Keratinocyte (primary cell): ENCODE results near the gene CSTB. TPM values are rescaled to one million over a fixed set of nuclear protein-coding genes. Genes with fewer than 3 reads are reported as not detected.

Experiments
- DNase-seq: peaks from one replicate; pipeline ENCODE4 v3.0.0-alpha.2; 2011; ENCODE audit warnings: low read depth, missing footprints, low spot score
- FAIRE-seq: peaks from 2 replicates; lab custom pipeline; 2011; peaks lifted over from hg19 to GRCh38; lab: Jason Lieb, UNC
- H2AFZ ChIP-seq: 2 replicates; pipeline ENCODE4 v1.6.0; 2012; ENCODE audit warnings: low read length, control low read depth, inconsistent platforms; ENCODE audit not compliant: control insufficient read depth
- H3K27ac ChIP-seq: 2 replicates; pipeline ENCODE4 v1.5.1; 2011; ENCODE audit warnings: low read length; ENCODE audit not compliant: control insufficient read depth, insufficient read depth
- H3K27me3 ChIP-seq: 3 replicates; pipeline ENCODE4 v1.6.0; 2011; ENCODE audit warnings: low read length; ENCODE audit not compliant: control insufficient read depth, insufficient read depth; ENCODE audit errors: extremely low read depth
- H3K36me3 ChIP-seq, 2 experiments: 2 replicates in 1 of 2; 3 replicates in 1 of 2; pipeline ENCODE4 v1.5.1; 2011; ENCODE audit warnings: low read length in 2 of 2, mild to moderate bottlenecking in 1 of 2; ENCODE audit not compliant: control insufficient read depth in 2 of 2, insufficient read depth in 2 of 2; ENCODE audit errors: extremely low read depth in 1 of 2
- H3K4me1 ChIP-seq: 3 replicates; pipeline ENCODE4 v1.5.1; 2011; ENCODE audit warnings: low read length; ENCODE audit not compliant: control insufficient read depth, insufficient read depth; ENCODE audit errors: extremely low read depth
- H3K4me2 ChIP-seq: 3 replicates; pipeline ENCODE4 v1.6.0; 2011; ENCODE audit warnings: low read depth, low read length; ENCODE audit not compliant: control insufficient read depth, insufficient read depth; ENCODE audit errors: extremely low read depth
- H3K4me3 ChIP-seq, 3 experiments: fragments of 200-600 bp in 1 of 3; sonication (generic) in 1 of 3; 2 replicates in 2 of 3; 3 replicates in 1 of 3; pipeline ENCODE4 v1.5.1; 2011 to 2016; ENCODE audit warnings: low read length in 3 of 3, mild to moderate bottlenecking in 3 of 3, control low read depth in 2 of 3, inconsistent platforms in 1 of 3, low read depth in 1 of 3, mixed read lengths in 1 of 3, mixed run types in 1 of 3, moderate library complexity in 1 of 3; ENCODE audit not compliant: control insufficient read depth in 2 of 3, insufficient read depth in 2 of 3; ENCODE audit errors: extremely low read depth in 1 of 3
- H3K79me2 ChIP-seq: 2 replicates; pipeline ENCODE4 v1.6.0; 2012; ENCODE audit warnings: low read length; ENCODE audit not compliant: control insufficient read depth, insufficient read depth
- H3K9ac ChIP-seq: 3 replicates; pipeline ENCODE4 v1.6.0; 2011; ENCODE audit warnings: low read length; ENCODE audit not compliant: control insufficient read depth, insufficient read depth; ENCODE audit errors: extremely low read depth
- H3K9me1 ChIP-seq: 3 replicates; pipeline ENCODE4 v1.6.0; 2011; ENCODE audit warnings: low read length; ENCODE audit not compliant: control insufficient read depth, insufficient read depth; ENCODE audit errors: extremely low read depth
- H3K9me3 ChIP-seq: 2 replicates; pipeline ENCODE4 v1.5.1; 2012; ENCODE audit warnings: low read depth, low read length; ENCODE audit not compliant: control insufficient read depth
- H4K20me1 ChIP-seq: 3 replicates; pipeline ENCODE4 v1.6.0; 2011; ENCODE audit warnings: low read length; ENCODE audit not compliant: control insufficient read depth, insufficient read depth; ENCODE audit errors: extremely low read depth
- CTCF ChIP-seq, 3 experiments: IDR thresholded peaks in 1 of 3; conservative IDR thresholded peaks in 1 of 3; optimal IDR thresholded peaks in 1 of 3; 2 replicates in 2 of 3; 3 replicates in 1 of 3; pipeline versions ENCODE3 to v1.5.1; 2011; ENCODE audit warnings: low read length in 3 of 3, mild to moderate bottlenecking in 3 of 3, moderate library complexity in 2 of 3, control low read depth in 1 of 3, inconsistent platforms in 1 of 3; ENCODE audit not compliant: insufficient read depth in 2 of 3; ENCODE audit errors: extremely low read depth in 1 of 3
- EZH2 ChIP-seq: IDR thresholded peaks from one replicate; pipeline ENCODE4 v1.6.1; 2012; ENCODE audit warnings: inconsistent platforms, mild to moderate bottlenecking, low read length, moderate library complexity
- dilution Hi-C: fragments of 300-500 bp; cut with MboI; formaldehyde crosslinking; loops from one replicate; pipeline ENCODE4 v1.7.0; 2020; ENCODE audit warnings: low sequenced_read_pairs; ENCODE audit not compliant: extremely low pct_ligation_motif_present
- polyA plus RNA-seq, 5 experiments: library from polyadenylated mRNA; depleted of rRNA in 3 of 5; stranded (reverse) in 3 of 5; stranded (forward) in 1 of 5; unstranded in 1 of 5; fragments of >200 nt; gene quantifications; 1 replicate in 1 of 5; 2 replicates in 3 of 5; 3 replicates in 1 of 5; pipeline versions ENCODE4 v1.2.1 to v1.2.3, GENCODE V29; 2011 to 2012; ENCODE audit warnings: missing spikeins in 2 of 5, low read depth in 1 of 5, low replicate concordance in 1 of 5

The CSTB gene
- polyA plus RNA-seq, 1 donor (not counting 4 experiments of a cell fraction or from before 2014, with no cell fraction given) = 126 TPM

- no peak overlapping the region for H3K9ac ChIP-seq
- no peaks in the 10 kb centered on the region for H3K9me3 ChIP-seq
- H3K4me1 ChIP-seq = no peaks in the 10 kb centered on the region
- FAIRE-seq (no peak), DNase-seq (no peak)
- H4K20me1 ChIP-seq = no peaks in the 10 kb centered on the region
- TF ChIP-seq EZH2 (no peak), CTCF (optimal IDR thresholded peaks at IDR 0.05 in 1 of 3, IDR thresholded peaks at IDR 0.05 in 1 of 3, conservative IDR thresholded peaks at IDR 0.05 in 1 of 3; ENCODE audit: extremely low read depth in 1 of 3, insufficient read depth in 2 of 3, low read length in 3 of 3) (no peak)
- no peak overlapping the region for H3K27ac ChIP-seq
- H3K36me3 ChIP-seq = peaks cover 40% of the 10 kb centered on the region in 2 experiments
- no peak overlapping the region for H3K4me2 ChIP-seq
- H2AFZ ChIP-seq = no peak overlapping the region
- no peak overlapping the region for H3K4me3 ChIP-seq
- dilution Hi-C loops = no loop called here
- H3K9me1 ChIP-seq = no peaks in the 10 kb centered on the region
- no peaks in the 10 kb centered on the region for H3K27me3 ChIP-seq
- no peaks in the 10 kb centered on the region for H3K79me2 ChIP-seq
Observed at GRCh38 chr21:43745772-43746517, 30.2 kb downstream of the CSTB start.

- TF ChIP-seq EZH2 (no peak), CTCF (optimal IDR thresholded peaks at IDR 0.05 in 1 of 3, IDR thresholded peaks at IDR 0.05 in 1 of 3, conservative IDR thresholded peaks at IDR 0.05 in 1 of 3; ENCODE audit: extremely low read depth in 1 of 3, insufficient read depth in 2 of 3, low read length in 3 of 3) (no peak)
- H3K4me3 ChIP-seq = no peak overlapping the region
- DNase-seq (no peak), FAIRE-seq (no peak)
- no peaks in the 10 kb centered on the region for H3K9me3 ChIP-seq
- H3K4me2 ChIP-seq = no peak overlapping the region
- no peak overlapping the region for H2AFZ ChIP-seq
- H4K20me1 ChIP-seq = peaks cover 3% of the 10 kb centered on the region
- H3K36me3 ChIP-seq = peaks cover 35% of the 10 kb centered on the region in 2 experiments
- no peak overlapping the region for H3K9ac ChIP-seq
- H3K27ac ChIP-seq = no peak overlapping the region
- dilution Hi-C loops = no loop called here
- H3K4me1 ChIP-seq = no peaks in the 10 kb centered on the region
- H3K9me1 ChIP-seq = no peaks in the 10 kb centered on the region
- no peaks in the 10 kb centered on the region for H3K27me3 ChIP-seq
- H3K79me2 ChIP-seq = peaks cover 4% of the 10 kb centered on the region
Observed at GRCh38 chr21:43744725-43745124, 31.4 kb downstream of the CSTB start.
